GM19452 (cell line): ENCODE measurements around the gene LCOR.
"Not testable (repeated sequence)": the region's sequence is repeated elsewhere in the genome, so short reads cannot be mapped to it uniquely, and the experiment has no call there.

Source experiments
- ATAC-seq: cut with Tn5 transposase; IDR thresholded peaks from one replicate; pipeline ENCODE4 v1.9.1; 2021; ENCODE audit not compliant: unreplicated experiment

Gene LCOR

GRCh38 chr10:96831867-96832720, at the start of gene LCOR:
Gene LCOR (plus strand): TSS chr10:96832298. CDS start chr10:96949058, 116,760 bp downstream.
- peak; percentile 69 for ATAC-seq

GRCh38 chr10:96784253-96784652, 47.8 kb upstream of the LCOR start:
- ATAC-seq: no peak

DNA sequence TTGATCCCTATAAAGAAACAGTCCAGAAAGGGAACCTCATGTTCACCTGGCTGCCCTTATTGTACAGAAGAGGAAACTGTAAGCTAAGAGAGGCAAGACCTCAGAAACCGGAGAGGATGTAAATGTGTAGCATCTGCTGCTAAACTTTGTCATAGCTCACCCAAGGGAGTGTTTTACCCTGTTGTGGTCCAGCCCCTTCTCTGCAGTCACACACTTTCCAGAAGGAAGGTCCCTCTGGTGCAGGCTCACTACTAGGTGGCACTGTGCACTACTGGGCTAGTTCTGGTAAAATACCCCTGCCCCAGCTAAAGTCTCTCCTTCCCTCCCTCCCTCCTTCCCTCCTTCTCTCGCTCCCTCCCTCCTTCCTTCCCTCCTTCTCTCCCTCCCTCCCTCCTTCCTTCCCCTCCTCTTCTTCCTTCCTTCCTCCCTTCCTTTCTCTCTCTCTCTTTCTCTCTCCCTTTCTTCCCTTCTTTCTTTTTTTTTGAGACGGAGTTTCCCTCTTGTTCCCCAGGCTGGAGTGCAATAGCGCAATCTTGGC, 42.5 kb upstream of the LCOR start:
- ATAC-seq: peak; percentile 66

- no peak for ATAC-seq
Observed at GRCh38 chr10:96791902-96792301, 40.2 kb upstream of the LCOR start.

- no peak for ATAC-seq
Observed at GRCh38 chr10:96794836-96795733, 37.0 kb upstream of the LCOR start.

GRCh38 chr10:96797485-96797884, 34.6 kb upstream of the LCOR start:
- ATAC-seq: no peak

- no peak for ATAC-seq
Observed at GRCh38 chr10:96803288-96803664, 28.8 kb upstream of the LCOR start.

- no peak for ATAC-seq
Observed at GRCh38 chr10:96814264-96814663, 17.8 kb upstream of the LCOR start.

- ATAC-seq: not testable (repeated sequence)
Observed at GRCh38 chr10:96818971-96819370, 13.1 kb upstream of the LCOR start.

DNA sequence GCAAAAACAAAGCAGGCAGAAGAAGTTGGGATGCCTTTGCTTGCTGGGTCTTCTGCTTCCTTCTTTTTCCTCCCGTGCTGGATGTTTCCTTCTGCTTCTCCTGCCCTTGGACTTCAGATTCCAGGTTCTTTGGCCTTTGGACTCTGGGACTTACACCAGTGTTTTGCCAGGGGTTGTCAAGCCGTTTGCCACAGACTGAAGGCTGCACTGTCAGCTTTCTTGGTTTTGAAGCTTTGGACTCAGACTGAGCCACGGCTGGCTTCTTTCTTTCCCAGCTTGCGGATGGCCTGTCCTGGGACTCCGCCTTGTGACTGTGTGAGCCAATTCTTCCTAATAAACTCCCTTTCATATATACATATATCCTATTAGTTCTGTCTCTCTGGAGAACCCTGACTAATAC, 11.3 kb upstream of the LCOR start:
- ATAC-seq: no peak

- ATAC-seq: no peak
Observed at GRCh38 chr10:96826438-96826837, 5.7 kb upstream of the LCOR start.

DNA sequence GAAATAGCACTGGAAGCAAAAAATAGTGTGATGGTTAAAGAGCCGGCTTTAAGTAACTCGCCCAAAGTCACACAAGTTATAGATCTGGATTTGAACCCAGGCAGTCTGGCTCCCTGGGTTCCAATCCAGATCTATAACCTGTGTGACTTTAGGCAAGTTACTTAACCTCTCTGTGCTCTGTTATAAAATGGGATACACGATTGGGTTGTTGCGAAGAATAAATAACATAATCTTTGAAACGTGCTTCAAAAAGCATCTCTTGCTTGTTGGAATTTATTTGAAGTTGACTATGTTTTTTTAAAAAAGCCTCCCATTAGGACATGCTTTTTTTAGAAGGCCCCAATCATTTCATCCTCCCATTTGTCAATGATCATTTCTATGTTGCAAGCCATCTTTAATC, 3.5 kb upstream of the LCOR start:
- no peak for ATAC-seq

GRCh38 chr10:96829029-96829773, 2.9 kb upstream of the LCOR start:
- ATAC-seq: no peak

DNA sequence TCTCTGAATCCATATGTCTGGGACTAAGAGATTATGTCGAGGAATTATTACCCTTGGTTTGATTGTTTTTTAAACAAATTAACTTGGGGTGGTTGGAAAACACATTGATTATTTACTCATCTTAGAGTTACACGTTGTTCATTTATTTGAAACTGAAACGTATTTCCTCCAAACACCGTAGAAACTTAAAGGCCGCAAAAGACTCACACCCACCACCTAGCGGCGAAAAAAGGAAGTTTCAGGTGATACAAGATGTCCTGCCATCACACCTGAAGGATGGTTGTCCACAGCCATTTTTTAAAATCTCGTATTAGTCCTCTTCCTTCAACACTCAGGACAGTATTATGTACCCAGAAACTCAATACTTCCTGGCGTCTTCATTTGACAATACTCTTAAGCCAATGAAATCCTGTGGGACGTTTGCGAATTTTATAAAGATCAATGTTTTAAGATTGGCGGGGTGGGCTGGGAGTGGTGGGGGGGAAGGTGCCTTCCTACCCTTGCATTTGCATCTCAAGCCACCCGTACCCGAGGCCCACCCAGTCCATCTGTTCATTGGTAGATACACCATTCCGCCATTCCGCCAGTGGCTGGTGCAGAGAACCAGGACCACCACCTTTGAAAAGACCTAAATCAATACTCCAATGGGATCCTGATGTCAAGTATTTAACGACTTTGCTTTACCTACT, 1.4 kb upstream of the LCOR start:
- no peak for ATAC-seq

DNA sequence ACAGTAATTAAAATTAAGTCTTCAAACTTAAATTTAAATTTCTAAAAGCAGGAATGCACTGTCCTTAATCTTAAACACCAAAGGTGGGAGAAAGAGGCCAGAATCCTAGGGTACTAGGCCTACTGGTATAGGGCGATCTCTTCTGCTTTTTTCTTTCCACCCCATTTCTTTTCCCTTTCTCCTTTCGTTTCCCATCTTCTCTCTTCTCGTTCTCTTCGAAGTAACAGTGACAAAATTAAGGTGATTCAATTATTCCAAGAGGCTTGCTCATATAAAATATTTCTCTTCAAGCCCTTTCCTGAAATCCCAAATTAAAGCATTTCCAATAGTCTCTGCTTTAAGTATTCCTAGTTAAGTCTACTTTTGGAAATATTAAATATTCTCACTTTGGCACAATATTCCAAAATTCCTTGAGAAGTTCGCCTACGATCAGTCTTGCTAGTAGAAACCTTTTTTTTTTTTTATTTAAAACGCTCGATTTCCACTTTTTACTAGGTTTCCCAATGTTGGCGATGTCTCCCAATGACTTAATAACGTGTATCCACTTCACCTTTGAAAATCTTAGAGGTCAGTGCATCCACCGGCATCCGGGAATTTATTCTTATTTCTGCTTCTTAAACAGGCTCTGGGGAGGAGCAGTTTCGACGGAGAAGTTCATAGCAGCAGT, 765 bp upstream of the LCOR start:
- no peak for ATAC-seq

GRCh38 chr10:96832721-96833219, 672 bp downstream of the LCOR start:
- peak; percentile 52 for ATAC-seq

GRCh38 chr10:96833220-96834001, 1.3 kb downstream of the LCOR start:
- no peak for ATAC-seq

GRCh38 chr10:96834120-96834519, 2.0 kb downstream of the LCOR start:
- ATAC-seq: no peak

DNA sequence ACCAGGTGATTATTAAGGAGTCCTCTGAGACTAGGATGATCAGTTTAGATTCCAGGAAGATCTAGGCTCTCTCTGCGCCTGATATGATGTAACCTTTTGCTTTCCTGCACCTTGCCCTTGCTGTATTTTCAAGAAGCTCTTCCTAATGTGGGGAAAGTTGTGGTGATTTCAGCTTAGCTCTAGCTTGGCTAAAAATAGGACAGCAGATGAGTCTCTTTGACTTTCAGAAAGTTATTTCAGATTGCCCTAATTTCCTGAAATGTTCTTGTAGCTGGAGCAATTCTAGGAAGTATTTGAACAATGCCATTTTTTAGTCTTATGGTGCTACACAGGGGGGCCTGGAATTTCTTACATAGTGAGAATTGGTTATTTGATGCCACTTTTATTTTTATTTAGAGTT, 3.8 kb downstream of the LCOR start:
- no peak for ATAC-seq
